AG09319 (cell line): ENCODE measurements around the gene ADPRH.

Experiments used
- DNase-seq: peaks from one replicate; pipeline ENCODE4 v3.0.0-alpha.2; 2010; ENCODE audit warnings: low read depth; ENCODE audit errors: extremely low read depth
- CTCF ChIP-seq: IDR thresholded peaks from 2 replicates; pipeline ENCODE4 v1.5.1; 2011; ENCODE audit warnings: low read depth, mild to moderate bottlenecking, inconsistent platforms, low read length, moderate library complexity

ADPRH gene

GRCh38 chr3:119636891-119637611 is 57.8 kb downstream of the ADPRH start:
- TF ChIP-seq CTCF, result no peak
- DNase-seq, result no peak

- DNase-seq, result peak; percentile 32
- no peak for TF ChIP-seq CTCF
These were observed 58.6 kb downstream of the ADPRH start for GRCh38 chr3:119637679-119638477.
